Sciatic nerve (tissue), 2 donors: ENCODE measurements around the gene SAP30. TPM values are rescaled to one million over a fixed set of nuclear protein-coding genes. Genes with fewer than 3 reads are reported as not detected.

ENCODE experiments used
- ATAC-seq: fragments of 200-7000 bp; cut with Tn5 transposase; one replicate; pipeline ENCODE4 v1.9.1; 2020; ENCODE audit warnings: mild to moderate bottlenecking, moderate library complexity
- DNase-seq: peaks from one replicate; pipeline ENCODE4 v3.0.0-alpha.2; 2020; ENCODE audit warnings: low spot score
- intact Hi-C: fragments of 100-400 bp; cut with DNase I; formaldehyde crosslinking; loops from one replicate; pipeline ENCODE4 v1.14.2; 2022
- total RNA-seq: library from RNA; stranded (reverse); fragmentation: NEBNext Ultra II Directional; extraction: Animal tissue kit (Norgen Biotek cat#: 25700); gene quantifications from one replicate; pipeline ENCODE4 v1.2.1, GENCODE V29; 2021
- donor health status: DM: no; HTN: no; CAD: no.
- donor health status: DM: no; HTN: no; CAD: no.

Gene SAP30
- total RNA-seq, 1 donor from 2014 or later: 15.4 TPM

GRCh38 chr4:173365359-173365996, 5.3 kb upstream of the SAP30 start:
- ATAC-seq (no peak), DNase-seq (no peak)
- intact Hi-C loops: no loop called here

GRCh38 chr4:173367285-173367684, 3.5 kb upstream of the SAP30 start:
- intact Hi-C loops: no loop called here
- no peak for ATAC-seq

GRCh38 chr4:173367946-173368345, 2.8 kb upstream of the SAP30 start:
- intact Hi-C loops: no loop called here
- DNase-seq: no peak
- ATAC-seq: no peak

More at GRCh38 chr4:173367285-173367684, 3.5 kb upstream of the SAP30 start:
- DNase-seq: no peak

GRCh38 chr4:173370130-173370476, 651 bp upstream of the SAP30 start:
- DNase-seq (peak; percentile 82), ATAC-seq (peak; percentile 23)
- intact Hi-C loops: no loop called here

GRCh38 chr4:173371292-173372192, 788 bp downstream of the SAP30 start:
- DNase-seq (peak; percentile 85), ATAC-seq (peak; percentile 31)
- intact Hi-C loops: no loop called here

- intact Hi-C loops: no loop called here
- no peak for ATAC-seq
- DNase-seq: no peak
These were observed 3.8 kb downstream of the SAP30 start for GRCh38 chr4:173374588-173374987.

GRCh38 chr4:173379929-173380328, 9.2 kb downstream of the SAP30 start:
- ATAC-seq: no peak
- no peak for DNase-seq
- intact Hi-C loops: no loop called here

- intact Hi-C loops: no loop called here
- ATAC-seq: no peak
- no peak for DNase-seq
These were observed 10.2 kb downstream of the SAP30 start for GRCh38 chr4:173380987-173381386.

- no peak for DNase-seq
- intact Hi-C loops: no loop called here
- no peak for ATAC-seq
These were observed 10.9 kb downstream of the SAP30 start for GRCh38 chr4:173381610-173382009.

GRCh38 chr4:173382349-173382748, 11.6 kb downstream of the SAP30 start:
- ATAC-seq: no peak
- DNase-seq: no peak
- intact Hi-C loops: no loop called here

GRCh38 chr4:173386751-173387150, 16.0 kb downstream of the SAP30 start:
- intact Hi-C loops: no loop called here
- ATAC-seq (no peak), DNase-seq (no peak)

- intact Hi-C loops: no loop called here
- DNase-seq (no peak), ATAC-seq (no peak)
These were observed 20.9 kb downstream of the SAP30 start for GRCh38 chr4:173391701-173392100.

- ATAC-seq: no peak
These were observed 26.9 kb downstream of the SAP30 start for GRCh38 chr4:173397604-173398003.

GRCh38 chr4:173398220-173398619, 27.5 kb downstream of the SAP30 start:
- ATAC-seq (peak; percentile 71), DNase-seq (no peak)
- intact Hi-C loops: no loop called here

More at GRCh38 chr4:173397604-173398003, 26.9 kb downstream of the SAP30 start:
- no peak for DNase-seq
- intact Hi-C loops: no loop called here

GRCh38 chr4:173398779-173399415, 28.1 kb downstream of the SAP30 start, which contains the start of gene SCRG1:
SCRG1 (minus strand) TSS chr4:173399116; CDS start chr4:173391414, 7,702 bp downstream.
- ATAC-seq: peak; percentile 97
- intact Hi-C loops: no loop called here
- no peak for DNase-seq

- DNase-seq (no peak), ATAC-seq (no peak)
- intact Hi-C loops: no loop called here
These were observed 30.3 kb downstream of the SAP30 start for GRCh38 chr4:173401063-173401462.

- intact Hi-C loops: no loop called here
- ATAC-seq: no peak
These were observed 32.3 kb downstream of the SAP30 start for GRCh38 chr4:173403051-173403450.

GRCh38 chr4:173404296-173404865, 33.6 kb downstream of the SAP30 start:
- no peak for DNase-seq

More at GRCh38 chr4:173403051-173403450, 32.3 kb downstream of the SAP30 start:
- no peak for DNase-seq

GRCh38 chr4:173405840-173406606, 35.3 kb downstream of the SAP30 start:
- DNase-seq: no peak
- ATAC-seq: no peak
- intact Hi-C loops: no loop called here

More at GRCh38 chr4:173404296-173404865, 33.6 kb downstream of the SAP30 start:
- intact Hi-C loops: no loop called here
- ATAC-seq: no peak
